Measurements from ENCODE around the gene MTHFD1L.

Gene MTHFD1L

DNA sequence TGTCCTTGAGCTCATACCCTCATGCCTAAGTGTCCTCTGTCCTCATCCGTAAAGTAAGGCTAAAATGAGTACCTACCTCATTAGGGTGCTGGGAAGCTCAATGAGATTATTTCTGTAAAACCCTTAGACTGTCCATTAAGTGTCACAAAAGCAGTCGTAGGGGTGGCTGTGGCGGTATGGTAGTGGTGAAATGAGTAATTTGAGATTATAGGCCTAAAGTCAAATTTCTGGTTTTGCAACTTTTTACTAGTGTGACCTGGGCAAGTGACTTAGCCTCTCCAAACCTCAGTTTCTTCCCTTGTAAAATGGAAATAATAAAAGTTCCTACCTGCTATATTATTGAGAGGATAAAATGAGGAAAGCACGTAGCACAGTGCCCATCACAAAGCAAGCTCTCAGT, 226.1 kb downstream of the MTHFD1L start:
- Histone ChIP-seq H3K27me3 (ENCODE audit: control insufficient read depth, insufficient read depth, low read length) (no peaks in the 10 kb centered on the region), H3K9ac (ENCODE audit: low read length) (no peak overlapping the region), H3K9me3 (ENCODE audit: control insufficient read depth, low read length) (no peaks in the 10 kb centered on the region), H3K4me1 (ENCODE audit: control insufficient read depth, insufficient read depth, low read length) (no peaks in the 10 kb centered on the region), H3K36me3 (ENCODE audit: control insufficient read depth, insufficient read depth, low read length) (no peaks in the 10 kb centered on the region), H3K4me3 (ENCODE audit: low read length) (no peak overlapping the region)

DNA sequence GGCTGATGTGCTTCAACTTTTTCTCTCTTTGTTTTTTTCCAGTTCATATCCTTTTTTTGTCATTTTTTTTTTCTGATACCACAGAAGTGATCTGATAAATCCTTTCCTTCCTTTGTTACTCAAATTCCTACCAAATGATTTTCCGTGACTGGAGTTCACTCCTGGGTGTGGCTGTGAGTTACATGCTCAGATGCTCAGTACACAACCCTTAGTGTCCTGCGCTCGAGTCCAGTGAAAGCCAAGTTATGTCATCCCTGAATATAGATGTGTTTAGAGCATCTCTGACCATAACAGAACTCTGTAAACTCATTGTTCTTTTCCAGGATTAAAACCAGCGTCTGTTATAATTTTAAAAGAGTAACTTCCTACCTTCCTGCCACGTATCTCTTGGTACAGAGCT, 227.1 kb downstream of the MTHFD1L start:
- Histone ChIP-seq H3K36me3 (ENCODE audit: control insufficient read depth, insufficient read depth, low read length) (no peaks in the 10 kb centered on the region), H3K9ac (ENCODE audit: low read length) (no peak overlapping the region), H3K4me1 (ENCODE audit: control insufficient read depth, insufficient read depth, low read length) (no peaks in the 10 kb centered on the region), H3K4me3 (ENCODE audit: low read length) (no peak overlapping the region), H3K9me3 (ENCODE audit: control insufficient read depth, low read length) (no peaks in the 10 kb centered on the region), H3K27me3 (ENCODE audit: control insufficient read depth, insufficient read depth, low read length) (no peaks in the 10 kb centered on the region)

DNA sequence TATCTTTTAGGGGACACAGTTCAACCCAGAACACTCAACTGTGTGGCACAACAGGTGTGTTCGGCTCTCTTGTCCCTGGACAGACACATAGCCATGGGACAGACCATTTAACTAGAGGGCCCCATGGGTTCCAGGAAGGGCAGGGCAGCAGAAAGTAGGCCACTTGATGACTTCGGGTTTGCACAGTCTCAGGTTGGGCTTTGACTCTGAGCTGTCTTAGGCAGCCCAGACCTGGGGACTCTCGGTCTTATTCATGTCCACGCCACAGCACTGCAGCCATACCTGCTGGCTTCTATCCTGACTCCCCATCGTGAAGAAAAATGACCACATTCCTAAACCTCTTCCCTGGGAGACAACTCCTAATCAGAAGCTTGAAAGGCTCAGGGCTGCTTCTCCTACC, 228.2 kb downstream of the MTHFD1L start:
- no peaks in the 10 kb centered on the region for H3K27me3 ChIP-seq (ENCODE audit: control insufficient read depth, insufficient read depth, low read length)
- H3K4me1 ChIP-seq (ENCODE audit: control insufficient read depth, insufficient read depth, low read length), result no peaks in the 10 kb centered on the region
- no peak overlapping the region for H3K9ac ChIP-seq (ENCODE audit: low read length)
- no peaks in the 10 kb centered on the region for H3K36me3 ChIP-seq (ENCODE audit: control insufficient read depth, insufficient read depth, low read length)
- H3K4me3 ChIP-seq (ENCODE audit: low read length), result no peak overlapping the region
- H3K9me3 ChIP-seq (ENCODE audit: control insufficient read depth, low read length), result no peaks in the 10 kb centered on the region

DNA sequence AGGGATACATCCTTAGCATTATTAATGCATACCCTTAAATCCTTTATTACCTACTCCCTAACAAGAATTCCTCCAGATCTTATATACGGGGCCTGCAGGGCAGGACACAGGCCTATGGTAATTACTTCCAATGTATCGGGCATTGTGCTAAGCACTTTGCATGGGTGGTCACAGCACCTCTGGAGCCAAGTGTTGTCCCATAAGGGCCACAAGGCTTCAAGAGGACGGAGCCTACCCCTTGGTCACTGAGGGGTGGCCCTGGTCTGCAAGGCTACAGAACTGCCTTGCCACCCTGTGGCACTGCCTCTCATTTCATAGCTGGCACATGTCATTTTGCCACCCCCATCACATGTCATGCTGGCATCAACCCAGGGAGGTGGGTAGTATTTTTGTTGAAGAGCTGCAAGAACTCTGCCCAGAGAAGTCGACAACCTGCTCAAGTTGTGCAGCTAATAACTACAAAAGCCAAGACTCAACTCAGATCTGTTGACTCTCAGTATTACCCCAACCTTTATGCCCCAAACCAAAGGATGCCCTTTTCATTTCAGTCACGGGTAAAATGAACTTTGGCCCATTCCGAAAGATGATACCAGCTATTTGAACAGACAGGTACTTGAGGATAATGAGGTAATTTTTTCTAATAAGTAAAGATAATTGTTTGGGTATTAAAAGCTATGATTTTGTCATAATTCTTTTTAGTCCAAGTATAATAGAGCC, 230.2 kb downstream of the MTHFD1L start:
- no peaks in the 10 kb centered on the region for H3K9me3 ChIP-seq (ENCODE audit: control insufficient read depth, low read length)
- no peak overlapping the region for H3K4me3 ChIP-seq (ENCODE audit: low read length)
- H3K9ac ChIP-seq (ENCODE audit: low read length), result no peak overlapping the region
- H3K27me3 ChIP-seq (ENCODE audit: control insufficient read depth, insufficient read depth, low read length), result no peaks in the 10 kb centered on the region
- no peaks in the 10 kb centered on the region for H3K4me1 ChIP-seq (ENCODE audit: control insufficient read depth, insufficient read depth, low read length)
- H3K36me3 ChIP-seq (ENCODE audit: control insufficient read depth, insufficient read depth, low read length), result no peaks in the 10 kb centered on the region

DNA sequence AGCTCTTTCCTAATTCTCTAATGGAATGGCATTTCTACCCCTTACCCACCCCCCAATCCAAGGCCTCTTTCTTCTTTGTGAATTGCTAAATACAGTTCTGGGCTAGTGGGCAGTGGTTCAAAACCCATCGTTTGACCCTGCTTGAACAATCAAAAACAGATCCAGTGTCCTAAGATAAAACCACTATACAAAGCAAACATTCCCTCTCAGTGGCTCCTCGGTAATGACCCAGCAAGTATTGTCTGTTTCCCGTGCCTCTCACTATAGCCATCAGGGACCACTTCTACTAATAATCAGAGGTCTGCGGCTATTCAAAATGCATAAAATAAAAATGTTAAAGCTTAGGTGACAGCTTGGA, 230.7 kb downstream of the MTHFD1L start:
- Histone ChIP-seq H3K4me1 (ENCODE audit: control insufficient read depth, insufficient read depth, low read length) (no peaks in the 10 kb centered on the region), H3K36me3 (ENCODE audit: control insufficient read depth, insufficient read depth, low read length) (no peaks in the 10 kb centered on the region), H3K4me3 (ENCODE audit: low read length) (no peak overlapping the region), H3K9ac (ENCODE audit: low read length) (no peak overlapping the region), H3K9me3 (ENCODE audit: control insufficient read depth, low read length) (no peaks in the 10 kb centered on the region), H3K27me3 (ENCODE audit: control insufficient read depth, insufficient read depth, low read length) (no peaks in the 10 kb centered on the region)

DNA sequence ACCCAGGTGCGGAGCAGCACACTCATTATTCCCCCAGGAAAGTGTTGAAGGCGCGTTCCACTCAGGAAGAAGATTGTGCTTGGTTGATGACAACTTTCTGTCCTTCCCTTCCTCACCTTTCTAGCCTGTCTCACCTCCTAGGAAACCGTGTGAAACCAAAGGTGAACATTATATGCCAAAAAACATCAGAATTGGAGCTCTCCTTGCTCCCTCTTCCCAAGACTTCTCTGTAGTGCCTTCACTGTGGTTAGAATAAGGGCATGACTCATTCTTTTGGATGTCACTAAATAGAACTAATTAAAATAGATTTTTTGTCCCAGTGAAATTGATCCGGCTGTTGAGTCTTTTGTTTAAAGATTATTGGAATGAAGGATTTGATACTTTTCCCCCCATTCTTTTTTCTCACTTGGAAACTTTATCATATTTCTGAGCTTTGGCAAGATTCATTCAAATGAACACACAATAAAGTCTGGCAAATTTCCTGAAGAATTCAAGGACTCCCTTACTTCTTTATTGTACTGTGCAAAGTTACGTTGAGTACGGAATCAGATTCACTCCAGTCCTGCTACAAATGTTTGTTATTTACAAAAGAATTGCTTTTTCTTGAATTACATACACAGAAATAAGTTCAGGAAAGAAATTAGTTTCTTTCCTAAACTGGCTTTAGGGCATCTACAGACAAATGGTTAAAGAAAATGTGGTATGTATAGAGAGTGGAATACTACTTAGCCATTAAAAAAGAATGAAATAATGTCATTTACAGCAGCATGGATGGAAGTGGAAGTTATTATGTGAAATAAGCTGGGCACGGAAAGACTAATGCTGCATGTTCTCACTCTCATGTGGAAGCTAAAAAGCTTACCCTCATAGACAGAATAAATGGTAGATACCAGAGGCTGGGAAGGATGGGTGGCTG, 231.4 kb downstream of the MTHFD1L start:
- Histone ChIP-seq H3K4me3 (ENCODE audit: low read length) (no peak overlapping the region), H3K4me1 (ENCODE audit: control insufficient read depth, insufficient read depth, low read length) (no peaks in the 10 kb centered on the region), H3K27me3 (ENCODE audit: control insufficient read depth, insufficient read depth, low read length) (no peaks in the 10 kb centered on the region), H3K36me3 (ENCODE audit: control insufficient read depth, insufficient read depth, low read length) (no peaks in the 10 kb centered on the region), H3K9me3 (ENCODE audit: control insufficient read depth, low read length) (no peaks in the 10 kb centered on the region), H3K9ac (ENCODE audit: low read length) (no peak overlapping the region)

DNA sequence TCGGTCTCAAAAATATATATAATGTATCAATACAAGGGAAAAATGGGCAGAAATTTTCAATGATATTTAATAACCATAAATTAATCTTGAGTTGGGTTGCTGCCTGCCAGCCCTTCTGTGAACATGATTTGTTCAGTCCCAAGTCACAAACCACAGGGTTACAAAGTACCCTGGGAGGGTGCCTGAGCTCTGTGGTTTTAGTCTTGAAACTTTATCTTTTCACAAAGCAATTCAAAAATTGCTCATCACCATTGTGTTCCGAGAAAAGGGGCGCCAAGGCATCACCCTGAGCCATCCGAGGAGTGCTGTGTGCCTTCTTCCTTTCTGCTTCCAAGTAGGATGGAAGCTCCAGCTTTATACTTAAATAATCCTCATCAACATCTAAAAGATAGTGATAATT, 232.7 kb downstream of the MTHFD1L start:
- no peaks in the 10 kb centered on the region for H3K4me1 ChIP-seq (ENCODE audit: control insufficient read depth, insufficient read depth, low read length)
- no peaks in the 10 kb centered on the region for H3K36me3 ChIP-seq (ENCODE audit: control insufficient read depth, insufficient read depth, low read length)
- H3K9ac ChIP-seq (ENCODE audit: low read length), result no peak overlapping the region
- H3K9me3 ChIP-seq (ENCODE audit: control insufficient read depth, low read length), result no peaks in the 10 kb centered on the region
- H3K27me3 ChIP-seq (ENCODE audit: control insufficient read depth, insufficient read depth, low read length), result no peaks in the 10 kb centered on the region
- H3K4me3 ChIP-seq (ENCODE audit: low read length), result no peak overlapping the region

DNA sequence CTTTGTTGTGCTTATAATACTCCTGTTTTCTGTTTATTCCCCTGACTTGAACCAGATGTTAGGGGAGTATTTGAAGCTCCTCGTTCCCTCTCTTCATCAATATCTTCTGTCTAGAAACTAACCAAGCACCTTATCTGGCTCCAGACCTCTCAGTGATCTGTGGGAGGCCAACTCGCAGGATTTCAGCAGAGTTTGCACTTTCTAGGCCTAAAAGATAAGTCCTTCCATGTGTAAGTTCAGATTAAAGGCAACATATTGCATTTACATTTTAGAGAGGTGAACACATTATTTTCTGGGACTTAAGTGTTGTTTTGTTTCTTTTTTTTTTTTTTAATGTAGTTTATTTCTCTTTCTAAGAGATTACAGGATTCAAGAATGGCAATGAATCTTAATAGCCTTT, 234.8 kb downstream of the MTHFD1L start:
- Histone ChIP-seq H3K4me3 (ENCODE audit: low read length) (no peak overlapping the region), H3K36me3 (ENCODE audit: control insufficient read depth, insufficient read depth, low read length) (no peaks in the 10 kb centered on the region), H3K9ac (ENCODE audit: low read length) (no peak overlapping the region), H3K4me1 (ENCODE audit: control insufficient read depth, insufficient read depth, low read length) (no peaks in the 10 kb centered on the region), H3K9me3 (ENCODE audit: control insufficient read depth, low read length) (no peaks in the 10 kb centered on the region), H3K27me3 (ENCODE audit: control insufficient read depth, insufficient read depth, low read length) (no peaks in the 10 kb centered on the region)

DNA sequence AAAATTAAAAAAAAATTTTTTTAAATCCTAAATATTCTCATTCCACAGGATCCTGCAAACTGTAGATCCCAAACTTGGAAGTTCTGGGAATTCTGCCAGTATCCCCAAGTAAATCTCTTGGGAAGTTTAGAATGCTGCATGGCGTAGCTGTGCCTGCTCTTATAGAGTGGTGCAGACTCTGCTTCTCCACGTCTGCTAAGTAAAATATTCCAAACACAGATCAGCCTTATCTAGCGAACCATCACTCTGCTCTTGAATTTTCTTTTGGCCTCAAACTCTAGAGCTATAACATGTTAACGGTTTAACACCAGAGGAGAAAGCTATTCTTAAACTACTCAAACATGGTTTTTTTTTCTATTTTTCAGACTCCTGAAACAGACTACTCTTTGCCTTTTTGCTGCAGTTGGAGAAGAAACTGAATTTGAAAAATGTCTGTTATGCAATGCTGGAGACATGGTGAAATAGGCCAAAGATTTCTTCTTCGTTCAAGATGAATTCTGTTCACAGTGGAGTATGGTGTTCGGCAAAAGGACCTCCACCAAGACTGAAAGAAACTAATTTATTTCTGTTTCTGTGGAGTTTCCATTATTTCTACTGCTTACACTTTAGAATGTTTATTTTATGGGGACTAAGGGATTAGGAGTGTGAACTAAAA, 235.8 kb downstream of the MTHFD1L start:
- H3K4me3 ChIP-seq (ENCODE audit: low read length), result no peak overlapping the region
- no peaks in the 10 kb centered on the region for H3K27me3 ChIP-seq (ENCODE audit: control insufficient read depth, insufficient read depth, low read length)
- H3K36me3 ChIP-seq (ENCODE audit: control insufficient read depth, insufficient read depth, low read length), result no peaks in the 10 kb centered on the region
- H3K4me1 ChIP-seq (ENCODE audit: control insufficient read depth, insufficient read depth, low read length), result no peaks in the 10 kb centered on the region
- no peaks in the 10 kb centered on the region for H3K9me3 ChIP-seq (ENCODE audit: control insufficient read depth, low read length)
- no peak overlapping the region for H3K9ac ChIP-seq (ENCODE audit: low read length)

DNA sequence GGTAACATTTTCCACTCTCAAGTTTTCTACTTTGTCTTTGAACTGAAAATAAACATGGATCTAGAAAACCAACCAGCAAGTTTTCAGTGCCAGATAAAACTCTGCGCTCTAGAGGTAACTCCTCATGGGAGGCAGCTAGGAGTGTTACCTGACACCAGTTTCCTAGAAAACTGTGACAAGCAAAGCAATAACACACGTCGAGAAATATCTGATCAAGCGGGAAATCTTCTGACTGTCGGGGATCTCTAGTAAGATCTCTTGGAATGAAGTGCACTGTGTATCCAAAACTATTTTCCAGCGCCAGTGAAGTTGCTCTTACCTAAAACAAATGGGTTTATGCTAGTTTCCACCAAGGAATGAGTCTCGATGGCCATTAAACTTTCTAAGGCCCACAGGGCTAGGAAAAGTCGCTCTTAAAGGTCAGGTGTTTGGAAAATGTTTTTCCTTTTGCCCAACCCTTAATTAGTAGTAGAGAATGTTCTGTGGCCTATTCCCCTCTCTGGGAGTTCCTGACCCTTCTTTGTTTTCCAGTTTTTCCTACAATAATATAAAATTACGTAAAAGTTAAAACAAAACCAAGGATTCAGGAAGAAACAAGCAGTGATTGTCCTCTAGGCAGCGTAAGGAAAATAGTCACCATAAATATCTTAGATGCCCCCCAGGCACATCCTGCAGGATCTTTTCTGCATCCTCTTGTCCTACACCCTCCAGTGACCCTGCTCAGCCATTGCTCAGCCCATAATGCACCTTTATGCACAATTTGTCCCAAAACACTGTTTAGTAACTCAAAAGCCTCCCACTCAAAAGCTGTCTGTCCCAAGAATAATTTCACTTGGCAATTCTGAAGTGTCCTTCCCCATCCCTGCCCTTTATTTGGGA, 236.6 kb downstream of the MTHFD1L start:
- Histone ChIP-seq H3K4me1 (ENCODE audit: control insufficient read depth, insufficient read depth, low read length) (no peaks in the 10 kb centered on the region), H3K9me3 (ENCODE audit: control insufficient read depth, low read length) (no peaks in the 10 kb centered on the region), H3K36me3 (ENCODE audit: control insufficient read depth, insufficient read depth, low read length) (no peaks in the 10 kb centered on the region), H3K27me3 (ENCODE audit: control insufficient read depth, insufficient read depth, low read length) (no peaks in the 10 kb centered on the region), H3K9ac (ENCODE audit: low read length) (no peak overlapping the region), H3K4me3 (ENCODE audit: low read length) (no peak overlapping the region)

DNA sequence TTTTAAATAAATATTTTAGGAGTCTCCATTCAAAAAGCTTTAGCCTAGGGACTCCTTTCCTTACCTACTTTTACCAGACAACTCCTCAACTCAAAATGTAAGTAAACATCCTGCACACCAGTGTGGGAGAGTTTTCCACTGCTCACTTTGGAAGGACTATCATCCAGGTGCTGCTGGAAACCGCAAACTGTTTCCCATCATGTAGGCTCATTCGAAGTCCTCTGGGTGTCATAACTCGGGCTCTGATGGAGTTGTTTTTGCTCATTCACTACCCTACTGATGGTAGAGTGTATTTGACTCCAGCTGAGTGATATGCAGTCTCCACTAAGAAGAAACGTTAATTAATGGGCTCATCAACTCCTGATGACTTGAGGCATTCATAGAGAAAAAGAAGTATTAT, 237.8 kb downstream of the MTHFD1L start:
- H3K4me3 ChIP-seq (ENCODE audit: low read length), result no peak overlapping the region
- H3K9ac ChIP-seq (ENCODE audit: low read length), result no peak overlapping the region
- H3K36me3 ChIP-seq (ENCODE audit: control insufficient read depth, insufficient read depth, low read length), result no peaks in the 10 kb centered on the region
- H3K4me1 ChIP-seq (ENCODE audit: control insufficient read depth, insufficient read depth, low read length), result no peaks in the 10 kb centered on the region
- no peaks in the 10 kb centered on the region for H3K9me3 ChIP-seq (ENCODE audit: control insufficient read depth, low read length)
- no peaks in the 10 kb centered on the region for H3K27me3 ChIP-seq (ENCODE audit: control insufficient read depth, insufficient read depth, low read length)
